Endothelial cell of umbilical vein (primary cell): ENCODE measurements around the gene KTN1. TPM values are rescaled to one million over a fixed set of nuclear protein-coding genes. Genes with fewer than 3 reads are reported as not detected.

Experiments used
- BruUV-seq: library from RNA; stranded (reverse); fragments of 400-500 nt; replicated peaks from 2 replicates; lab custom pipeline; 2021; lab: Mats Ljungman, UMichigan
- CTCF ChIA-PET: fragments of 300-600, 350-600 bp; sonication (Branson Sonifier 250); formaldehyde crosslinking; loops from one replicate; lab custom pipeline; 2021; ENCODE audit warnings: antibody characterized with exemption, inconsistent platforms; lab: Charles Lee
- POLR2A ChIA-PET: fragments of 300-600, 350-600 bp; sonication (Branson Sonifier 250); formaldehyde crosslinking; loops from one replicate; lab custom pipeline; 2021; ENCODE audit warnings: antibody characterized with exemption, inconsistent platforms; lab: Charles Lee
- DNase-seq: peaks from one replicate; pipeline ENCODE4 v3.0.0-alpha.2; 2011; ENCODE audit warnings: low read depth, low spot score
- FAIRE-seq: peaks from 2 replicates; lab custom pipeline; 2011; peaks lifted over from hg19 to GRCh38; lab: Jason Lieb, UNC
- H2AFZ ChIP-seq: 2 replicates; pipeline ENCODE4 v1.6.0; 2012; ENCODE audit warnings: low read depth, low read length, control low read depth, inconsistent platforms
- H3K27ac ChIP-seq: 2 replicates; pipeline ENCODE4 v1.5.1; 2011; ENCODE audit warnings: low read depth, mild to moderate bottlenecking, control low read depth, low read length, moderate library complexity; ENCODE audit not compliant: insufficient read depth
- H3K27me3 ChIP-seq, 2 experiments: 2 replicates each; pipeline versions ENCODE4 v1.6.0 to v1.6.1; 2011; ENCODE audit warnings: low read length in 2 of 2, mixed read lengths in 1 of 2; ENCODE audit not compliant: control insufficient read depth in 2 of 2, insufficient read depth in 2 of 2
- H3K36me3 ChIP-seq, 2 experiments: 2 replicates in 1 of 2; 3 replicates in 1 of 2; pipeline ENCODE4 v1.5.1; 2011; ENCODE audit warnings: low read length in 2 of 2, mild to moderate bottlenecking in 1 of 2, moderate library complexity in 1 of 2; ENCODE audit not compliant: control insufficient read depth in 2 of 2, insufficient read depth in 2 of 2; ENCODE audit errors: extremely low read depth in 1 of 2
- H3K4me1 ChIP-seq: 3 replicates; pipeline ENCODE4 v1.5.1; 2011; ENCODE audit warnings: mild to moderate bottlenecking, low read length; ENCODE audit not compliant: control insufficient read depth, insufficient read depth; ENCODE audit errors: extremely low read depth
- H3K4me2 ChIP-seq: 2 replicates; pipeline ENCODE4 v1.6.1; 2011; ENCODE audit warnings: low read length, control low read depth, mixed read lengths; ENCODE audit not compliant: insufficient read depth
- H3K4me3 ChIP-seq, 3 experiments: fragments of 200-600 bp in 1 of 3; sonication (generic), shearing (Covaris generic) in 1 of 3; replicated peaks in 1 of 3; 2 replicates each; pipeline ENCODE4 v1.5.1; 2011 to 2016; ENCODE audit warnings: control low read depth in 3 of 3, low read length in 3 of 3, mild to moderate bottlenecking in 2 of 3, inconsistent platforms in 1 of 3, low read depth in 1 of 3, moderate library complexity in 1 of 3; ENCODE audit not compliant: insufficient read depth in 1 of 3
- H3K79me2 ChIP-seq: 2 replicates; pipeline ENCODE4 v1.6.0; 2012; ENCODE audit warnings: low read length, inconsistent platforms; ENCODE audit not compliant: control insufficient read depth, insufficient read depth
- H3K9ac ChIP-seq: replicated peaks from 2 replicates; pipeline ENCODE3; 2011; ENCODE audit warnings: low read length, control low read depth; ENCODE audit not compliant: insufficient read depth; ENCODE audit errors: extremely low read depth
- H3K9me1 ChIP-seq: replicated peaks from 3 replicates; pipeline ENCODE4 v1.6.0; 2011; ENCODE audit warnings: mild to moderate bottlenecking, low read length; ENCODE audit not compliant: control insufficient read depth, insufficient read depth; ENCODE audit errors: extremely low read depth
- H3K9me3 ChIP-seq: replicated peaks from 2 replicates; pipeline ENCODE4 v1.5.1; 2012; ENCODE audit warnings: low read length, inconsistent platforms; ENCODE audit not compliant: control insufficient read depth, insufficient read depth
- H4K20me1 ChIP-seq: replicated peaks from 2 replicates; pipeline ENCODE3; 2011; ENCODE audit warnings: mild to moderate bottlenecking, low read length; ENCODE audit not compliant: control insufficient read depth, insufficient read depth; ENCODE audit errors: extremely low read depth
- CTCF ChIP-seq, 2 donors: IDR thresholded peaks; 1 replicate in 1 of 2; 2 replicates in 1 of 2; pipeline ENCODE4 v1.5.1; 2011; ENCODE audit warnings: low read length in 2 of 2, mild to moderate bottlenecking in 2 of 2, moderate library complexity in 2 of 2, control low read depth in 1 of 2, inconsistent platforms in 1 of 2, low read depth in 1 of 2; ENCODE audit not compliant: insufficient read depth in 1 of 2; ENCODE audit errors: extremely low read depth in 1 of 2
- GATA2 ChIP-seq: IDR thresholded peaks from 2 replicates; pipeline ENCODE4 v1.7.0; 2011; ENCODE audit warnings: low read depth, mild to moderate bottlenecking, moderate library complexity, mixed read lengths, low read length; ENCODE audit not compliant: insufficient read length, insufficient read depth
- MAX ChIP-seq: IDR thresholded peaks from 2 replicates; pipeline ENCODE4 v1.6.1; 2011; ENCODE audit not compliant: insufficient read depth, insufficient read length
- POLR2A ChIP-seq: IDR thresholded peaks from 2 replicates; pipeline ENCODE4 v1.6.1; 2012; ENCODE audit warnings: low read depth, mild to moderate bottlenecking, control low read depth, low read length
- dilution Hi-C: fragments of 300-500 bp; cut with MboI; formaldehyde crosslinking; loops from one replicate; pipeline ENCODE4 v1.15.0; 2019; ENCODE audit warnings: low sequenced_read_pairs; ENCODE audit not compliant: extremely low pct_ligation_motif_present
- intact Hi-C: fragments of 100-400 bp; cut with micrococcal nuclease; formaldehyde crosslinking; loops from one replicate; pipeline ENCODE4 v1.10.0; 2022
- polyA plus RNA-seq, 4 experiments: library from polyadenylated mRNA; depleted of rRNA in 3 of 4; stranded (reverse) in 3 of 4; unstranded in 1 of 4; fragments of >200 nt; gene quantifications; 2 replicates each; pipeline versions ENCODE4 v1.2.1 to v1.2.3, GENCODE V29; 2011 to 2012; ENCODE audit warnings: missing spikeins in 1 of 4
- total RNA-seq: library from RNA; stranded (reverse); gene quantifications from 2 replicates; pipeline ENCODE4 v1.2.3, GENCODE V29; 2021

The KTN1 gene
- total and polyA plus RNA-seq, 2 donors (not counting 3 experiments of a cell fraction or from before 2014, with no cell fraction given), result 33.2 to 148 TPM

- no TSS peak for BruUV-seq
- TF ChIP-seq GATA2 (no peak), MAX (no peak)
- H3K9me3 ChIP-seq, result no peaks in the 10 kb centered on the region
- DNase-seq (no peak), FAIRE-seq (no peak)
- H3K4me3 ChIP-seq, result no peak overlapping the region
- no peaks in the 10 kb centered on the region for H3K36me3 ChIP-seq
- dilution Hi-C loops, result loop anchor here (10.0 kb wide), 1 partner anchor 768 kb away; no protein-coding TSS in a partner anchor
- H2AFZ ChIP-seq, result no peak overlapping the region
- no peaks in the 10 kb centered on the region for H4K20me1 ChIP-seq
- H3K4me2 ChIP-seq, result no peak overlapping the region
- CTCF ChIA-PET, result interaction anchor here (0.6 to 3.3 kb wide), 31 partner anchors 8 to 784 kb away, joined by 3 to 66 read pairs (median 4); partner anchors contain the start of gene PELI2
- H3K27ac ChIP-seq, result no peak overlapping the region
- no peaks in the 10 kb centered on the region for H3K9me1 ChIP-seq
- no peaks in the 10 kb centered on the region for H3K27me3 ChIP-seq
- POLR2A ChIA-PET, result interaction anchor here (0.6 kb wide), 1 partner anchor 768 kb away, joined by 3 read pairs; no protein-coding TSS in a partner anchor
- no peaks in the 10 kb centered on the region for H3K4me1 ChIP-seq
- intact Hi-C loops, result loop anchor here (1.0 kb wide), 2 partner anchors 633 to 767 kb away; no protein-coding TSS in a partner anchor
- H3K79me2 ChIP-seq, result no peaks in the 10 kb centered on the region
- H3K9ac ChIP-seq, result no peak overlapping the region
Observed at GRCh38 chr14:55706893-55707292, 126.9 kb downstream of the KTN1 start.

GRCh38 chr14:55707365-55707804 is 127.4 kb downstream of the KTN1 start:
- Histone ChIP-seq H3K4me1 (no peaks in the 10 kb centered on the region), H3K27me3 (no peaks in the 10 kb centered on the region), H3K79me2 (no peaks in the 10 kb centered on the region), H3K9me1 (no peaks in the 10 kb centered on the region), H4K20me1 (no peaks in the 10 kb centered on the region), H3K9ac (no peak overlapping the region), H3K4me2 (no peak overlapping the region), H3K9me3 (no peaks in the 10 kb centered on the region), H3K36me3 (no peaks in the 10 kb centered on the region), H2AFZ (no peak overlapping the region), H3K4me3 (no peak overlapping the region), H3K27ac (no peak overlapping the region)
- no peak for TF ChIP-seq POLR2A
- peak; percentile 28 to 53 for TF ChIP-seq CTCF (IDR thresholded peaks at IDR 0.05; ENCODE audit: extremely low read depth in 1 of 2, insufficient read depth in 1 of 2, low read depth in 1 of 2, low read length in 2 of 2)
- intact Hi-C loops (loop anchor here (1.0 kb wide), 2 partner anchors 633 to 767 kb away; no protein-coding TSS in a partner anchor), dilution Hi-C loops (loop anchor here (10.0 kb wide), 1 partner anchor 767 kb away; no protein-coding TSS in a partner anchor)
- DNase-seq (peak; percentile 51), FAIRE-seq (peak; percentile 75)
- ChIA-PET POLR2A (interaction anchor here (0.6 kb wide), 1 partner anchor 767 kb away, joined by 3 read pairs; no protein-coding TSS in a partner anchor), CTCF (interaction anchor here (0.6 to 3.3 kb wide), 30 partner anchors 9 to 783 kb away, joined by 3 to 66 read pairs (median 4); partner anchors contain the start of gene PELI2)
- BruUV-seq, result no TSS peak
